ENCODE results near the gene SSTR3.

Gene SSTR3

GRCh38 chr22:37163575-37164504 lies 48.4 kb downstream of the SSTR3 start:
- no peak for DNase-seq

GRCh38 chr22:37163096-37163489 lies 49.2 kb downstream of the SSTR3 start:
- DNase-seq: no peak

GRCh38 chr22:37162221-37163095 lies 49.8 kb downstream of the SSTR3 start:
- DNase-seq: no peak

GRCh38 chr22:37161443-37161842 lies 50.8 kb downstream of the SSTR3 start:
- DNase-seq: no peak

GRCh38 chr22:37160027-37160426 lies 52.2 kb downstream of the SSTR3 start:
- DNase-seq: no peak

- DNase-seq: no peak
These were observed 53.4 kb downstream of the SSTR3 start for GRCh38 chr22:37158963-37159290.

- DNase-seq: no peak
These were observed 54.6 kb downstream of the SSTR3 start for GRCh38 chr22:37157516-37158285.

- DNase-seq: no peak
These were observed 55.4 kb downstream of the SSTR3 start for GRCh38 chr22:37156686-37157435.

GRCh38 chr22:37155971-37156370 lies 56.3 kb downstream of the SSTR3 start:
- no peak for DNase-seq

GRCh38 chr22:37154925-37155712 lies 57.2 kb downstream of the SSTR3 start:
- no peak for DNase-seq
